ENCODE data around the gene PTPRCAP.
"Not testable (repeated sequence)": the region's sequence is repeated elsewhere in the genome, so short reads cannot be mapped to it uniquely, and the experiment has no call there.

The PTPRCAP gene

DNA sequence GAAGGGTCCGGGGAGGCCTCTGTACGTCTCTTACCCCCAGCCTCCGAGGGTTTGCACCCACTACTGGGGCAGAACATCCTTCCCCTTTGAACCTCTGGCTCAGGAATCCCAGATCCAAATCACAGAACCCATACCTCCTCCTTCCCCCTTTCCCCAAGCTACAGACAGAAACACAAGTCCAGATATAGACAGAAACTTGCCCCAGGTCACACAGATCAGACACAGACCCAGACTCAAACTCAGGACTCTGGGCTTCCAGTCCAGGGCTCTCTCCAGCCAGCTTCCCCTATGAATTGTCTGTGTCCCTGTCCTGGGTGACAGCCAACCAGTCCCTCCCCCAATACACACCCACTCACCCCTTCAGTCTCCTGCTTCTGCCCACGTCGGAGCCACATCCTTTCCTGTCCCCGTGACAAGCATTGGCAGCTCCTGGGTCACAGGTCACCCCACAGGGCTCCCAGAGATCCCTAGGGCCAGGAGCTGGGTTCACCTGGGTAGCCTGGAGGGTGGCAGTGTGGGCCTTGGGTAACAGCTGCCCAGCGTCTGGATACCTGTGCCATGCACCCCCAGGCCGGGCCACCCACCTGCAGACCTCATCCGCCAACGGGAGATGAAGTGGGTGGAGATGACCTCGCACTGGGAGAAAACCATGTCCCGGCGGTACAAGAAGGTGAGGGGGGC is 32.8 kb downstream of the PTPRCAP start:
- peaks cover 6% of the 10 kb centered on the region; the same call in 1 of the 2 replicates for H3K4me1 ChIP-seq (ENCODE audit: insufficient read depth, low read length)
- WGBS: 89% methylated on average over 13 of the region's 13 CpGs
- peaks cover 8% of the 10 kb centered on the region for H3K36me3 ChIP-seq (ENCODE audit: insufficient read depth, low read length)
- no peak overlapping the region for H3K4me3 ChIP-seq (ENCODE audit: low read length)
- no peaks in the 10 kb centered on the region for H3K9me3 ChIP-seq (ENCODE audit: insufficient read depth, low read depth, low read length)
- H3K9ac ChIP-seq (ENCODE audit: low read depth, low read length): no peak overlapping the region
- H3K27me3 ChIP-seq (ENCODE audit: insufficient read depth, low read length): no peaks in the 10 kb centered on the region
- no peak overlapping the region for H3K27ac ChIP-seq (ENCODE audit: low read depth, low read length)

DNA sequence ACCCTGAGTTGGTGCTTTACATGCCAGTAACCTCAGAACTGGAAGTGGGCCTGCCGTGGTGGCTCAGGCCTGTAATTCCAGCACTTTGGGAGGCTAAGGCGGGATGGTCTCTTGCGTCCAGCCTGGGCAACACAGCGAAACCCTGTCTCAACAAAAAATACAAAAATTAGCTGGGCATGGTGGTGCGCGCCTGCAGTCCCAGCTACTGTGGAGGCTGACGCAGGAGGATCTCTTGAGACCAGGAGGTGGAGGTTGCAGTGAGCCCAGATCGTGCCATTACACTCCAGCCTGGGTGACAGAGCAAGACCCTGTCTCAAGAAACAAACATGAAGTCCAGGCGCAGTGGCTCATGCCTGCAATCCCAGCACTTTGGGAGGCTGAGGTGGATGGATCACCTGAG is 34.4 kb downstream of the PTPRCAP start:
- H3K27me3 ChIP-seq (ENCODE audit: insufficient read depth, low read length); H3K9ac ChIP-seq (ENCODE audit: low read depth, low read length); H3K9me3 ChIP-seq (ENCODE audit: insufficient read depth, low read depth, low read length); H3K4me3 ChIP-seq (ENCODE audit: low read length); H3K4me1 ChIP-seq (ENCODE audit: insufficient read depth, low read length); H3K27ac ChIP-seq (ENCODE audit: low read depth, low read length): not testable (repeated sequence)
- 96% methylated on average over 9 of the region's 9 CpGs for WGBS
- H3K36me3 ChIP-seq (ENCODE audit: insufficient read depth, low read length): peaks cover 24% of the 10 kb centered on the region

- H3K9me3 ChIP-seq (ENCODE audit: insufficient read depth, low read depth, low read length); H3K4me1 ChIP-seq (ENCODE audit: insufficient read depth, low read length); H3K9ac ChIP-seq (ENCODE audit: low read depth, low read length); H3K27me3 ChIP-seq (ENCODE audit: insufficient read depth, low read length): not testable (repeated sequence)
- H3K36me3 ChIP-seq (ENCODE audit: insufficient read depth, low read length): peaks cover 32% of the 10 kb centered on the region
- H3K27ac ChIP-seq (ENCODE audit: low read depth, low read length): peak overlapping the region; percentile 56
- peak overlapping the region; percentile 25; the same call in 1 of the 2 replicates for H3K4me3 ChIP-seq (ENCODE audit: low read length)
- 82% methylated on average over 19 of the region's 19 CpGs for WGBS
Observed at GRCh38 chr11:67402192-67402839, 35.2 kb downstream of the PTPRCAP start.

DNA sequence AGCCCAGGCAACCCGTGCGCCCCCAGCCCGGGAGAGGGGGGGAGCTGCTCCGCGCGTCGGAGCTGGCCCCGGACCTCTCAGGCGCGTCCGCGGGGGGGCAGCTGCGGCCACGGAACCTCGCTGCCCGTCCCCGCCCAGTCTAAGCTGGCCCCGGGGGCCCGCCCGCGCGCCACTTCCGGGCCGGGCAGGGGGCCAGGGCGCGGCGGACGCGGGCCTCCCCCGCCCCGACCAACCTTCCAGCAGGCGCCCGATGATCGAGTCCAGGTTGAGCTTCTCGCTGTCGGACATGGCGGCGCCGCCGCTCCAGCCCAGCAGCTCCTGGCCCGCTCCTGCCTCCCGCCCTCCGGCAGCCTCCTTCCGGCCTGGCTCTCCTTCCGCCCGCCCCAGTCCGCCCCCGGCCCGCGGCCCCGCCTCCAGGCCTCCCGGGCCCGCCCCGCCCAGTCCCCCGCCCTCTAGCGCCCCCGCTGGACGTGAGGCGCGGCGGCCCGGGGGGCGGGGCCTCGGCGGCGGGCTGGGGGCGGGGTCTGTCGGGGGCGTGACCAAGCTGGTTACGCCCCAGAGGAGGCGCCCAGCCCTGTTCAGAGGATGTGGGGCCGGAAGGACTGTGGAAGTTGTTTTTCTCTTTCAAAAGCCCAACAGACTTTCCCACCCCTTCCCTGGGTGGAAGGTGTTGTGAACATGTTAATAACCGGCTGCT is 35.8 kb downstream of the PTPRCAP start, which contains the start of gene PPP1CA:
TSS of gene PPP1CA (minus strand) at position 364 of the 697 bp plus-strand sequence. CDS start at position 288, 76 bp downstream.
- WGBS: under 1% methylated on average over 65 of the region's 73 CpGs
- Histone ChIP-seq H3K27ac (ENCODE audit: low read depth, low read length) (peak within 1 kb of the TSS; percentile 92), H3K9ac (ENCODE audit: low read depth, low read length) (peak within 1 kb of the TSS; percentile 89), H3K4me3 (ENCODE audit: low read length) (peak within 1 kb of the TSS; percentile 90), H3K27me3 (ENCODE audit: insufficient read depth, low read length) (no peaks in the 10 kb centered on the region), H3K9me3 (ENCODE audit: insufficient read depth, low read depth, low read length) (no peaks in the 10 kb centered on the region), H3K36me3 (ENCODE audit: insufficient read depth, low read length) (peaks cover 35% of the 10 kb centered on the region), H3K4me1 (ENCODE audit: insufficient read depth, low read length) (0 out of 2 replicates have a peak, but pooled peaks cover 4% of the 10 kb centered on the region)

DNA sequence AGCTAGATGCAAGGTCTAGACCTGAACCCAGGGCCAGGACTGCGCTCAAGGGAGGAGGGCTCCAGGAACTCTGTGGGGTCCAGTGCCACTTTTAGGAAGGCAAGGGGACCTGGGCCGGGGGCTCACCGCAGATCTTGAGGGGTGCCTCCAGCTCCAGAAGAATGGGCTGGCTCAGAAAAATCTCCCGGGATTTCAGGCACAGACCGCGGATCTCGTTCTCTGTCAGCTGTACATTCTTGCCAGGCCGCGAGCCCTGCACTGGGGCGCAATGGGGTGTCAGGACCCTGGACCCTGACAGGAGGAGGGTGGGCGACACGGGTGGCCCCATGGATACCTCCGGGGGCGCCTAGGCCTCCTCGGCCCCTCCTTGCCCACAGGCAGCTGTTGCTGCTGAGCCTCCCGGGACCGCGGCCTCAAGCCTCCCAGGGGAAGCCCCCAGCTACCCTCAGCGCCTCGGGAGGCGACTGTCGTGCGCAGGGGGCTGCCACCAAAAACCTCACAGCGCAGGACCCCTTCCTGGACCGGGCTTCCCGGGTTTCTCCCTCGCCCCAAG is 36.5 kb downstream of the PTPRCAP start:
- 9% methylated on average over 27 of the region's 27 CpGs for WGBS
- Histone ChIP-seq H3K36me3 (ENCODE audit: insufficient read depth, low read length) (peaks cover 37% of the 10 kb centered on the region), H3K27me3 (ENCODE audit: insufficient read depth, low read length) (no peaks in the 10 kb centered on the region)

GRCh38 chr11:67400251-67400941 is 37.1 kb downstream of the PTPRCAP start:
- no peaks in the 10 kb centered on the region for H3K9me3 ChIP-seq (ENCODE audit: insufficient read depth, low read depth, low read length)
- WGBS: 79% methylated on average over 23 of the region's 23 CpGs

More for the DNA sequence above, 36.5 kb downstream of the PTPRCAP start:
- Histone ChIP-seq H3K9ac (ENCODE audit: low read depth, low read length) (peak overlapping the region; percentile 89), H3K4me3 (ENCODE audit: low read length) (peak overlapping the region; percentile 90), H3K27ac (ENCODE audit: low read depth, low read length) (peak overlapping the region; percentile 92; the same call in 1 of the 2 replicates), H3K4me1 (ENCODE audit: insufficient read depth, low read length) (0 out of 2 replicates have a peak, but pooled peaks cover 4% of the 10 kb centered on the region), H3K9me3 (ENCODE audit: insufficient read depth, low read depth, low read length) (no peaks in the 10 kb centered on the region)

GRCh38 chr11:67398661-67399563 is 38.6 kb downstream of the PTPRCAP start:
- H3K9me3 ChIP-seq (ENCODE audit: insufficient read depth, low read depth, low read length): no peaks in the 10 kb centered on the region
- no peak overlapping the region for H3K27ac ChIP-seq (ENCODE audit: low read depth, low read length)
- no peak overlapping the region for H3K9ac ChIP-seq (ENCODE audit: low read depth, low read length)
- no peaks in the 10 kb centered on the region for H3K27me3 ChIP-seq (ENCODE audit: insufficient read depth, low read length)
- H3K36me3 ChIP-seq (ENCODE audit: insufficient read depth, low read length): peaks cover 44% of the 10 kb centered on the region
- WGBS: 94% methylated on average over 31 of the region's 31 CpGs
- H3K4me3 ChIP-seq (ENCODE audit: low read length): no peak overlapping the region
- 0 out of 2 replicates have a peak, but pooled peaks cover 4% of the 10 kb centered on the region for H3K4me1 ChIP-seq (ENCODE audit: insufficient read depth, low read length)

More at GRCh38 chr11:67400251-67400941, 37.1 kb downstream of the PTPRCAP start:
- Histone ChIP-seq H3K4me1 (ENCODE audit: insufficient read depth, low read length) (0 out of 2 replicates have a peak, but pooled peaks cover 4% of the 10 kb centered on the region), H3K27me3 (ENCODE audit: insufficient read depth, low read length) (no peaks in the 10 kb centered on the region), H3K36me3 (ENCODE audit: insufficient read depth, low read length) (peaks cover 40% of the 10 kb centered on the region), H3K27ac (ENCODE audit: low read depth, low read length) (no peak overlapping the region), H3K4me3 (ENCODE audit: low read length) (peak overlapping the region; percentile 90), H3K9ac (ENCODE audit: low read depth, low read length) (peak overlapping the region; percentile 89)

GRCh38 chr11:67397986-67398660 is 39.4 kb downstream of the PTPRCAP start:
- H3K4me1 ChIP-seq (ENCODE audit: insufficient read depth, low read length): 0 out of 2 replicates have a peak, but pooled peaks cover 4% of the 10 kb centered on the region
- no peak overlapping the region for H3K9ac ChIP-seq (ENCODE audit: low read depth, low read length)
- 92% methylated on average over 24 of the region's 24 CpGs for WGBS
- H3K27ac ChIP-seq (ENCODE audit: low read depth, low read length): no peak overlapping the region
- H3K27me3 ChIP-seq (ENCODE audit: insufficient read depth, low read length): no peaks in the 10 kb centered on the region
- peaks cover 44% of the 10 kb centered on the region for H3K36me3 ChIP-seq (ENCODE audit: insufficient read depth, low read length)
- no peak overlapping the region for H3K4me3 ChIP-seq (ENCODE audit: low read length)
- no peaks in the 10 kb centered on the region for H3K9me3 ChIP-seq (ENCODE audit: insufficient read depth, low read depth, low read length)

DNA sequence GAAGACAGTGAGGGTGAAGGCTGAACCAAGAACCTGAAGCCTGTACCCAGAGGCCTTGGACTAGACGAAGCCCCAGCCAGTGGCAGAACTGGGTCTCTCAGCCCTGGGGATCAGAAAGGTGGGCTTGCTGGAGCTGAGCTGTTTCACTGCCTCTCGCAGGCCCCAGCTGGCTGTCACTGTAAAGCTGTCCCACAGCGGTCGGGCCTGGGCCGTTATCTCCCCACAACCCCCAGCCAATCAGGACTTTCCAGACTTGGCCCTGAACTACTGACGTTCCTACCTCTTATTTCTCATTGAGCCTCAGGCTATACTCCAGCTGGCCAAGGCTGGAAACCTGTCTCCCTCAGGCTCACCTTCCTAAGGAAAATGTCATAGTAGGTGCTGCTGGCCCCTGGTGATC is 39.9 kb downstream of the PTPRCAP start:
- H3K4me3 ChIP-seq (ENCODE audit: low read length): no peak overlapping the region
- H3K36me3 ChIP-seq (ENCODE audit: insufficient read depth, low read length): peaks cover 44% of the 10 kb centered on the region
- no peaks in the 10 kb centered on the region for H3K27me3 ChIP-seq (ENCODE audit: insufficient read depth, low read length)
- 84% methylated on average over 6 of the region's 6 CpGs for WGBS
- H3K9me3 ChIP-seq (ENCODE audit: insufficient read depth, low read depth, low read length): no peaks in the 10 kb centered on the region
- H3K9ac ChIP-seq (ENCODE audit: low read depth, low read length): no peak overlapping the region; the same call in 1 of the 2 replicates
- 0 out of 2 replicates have a peak, but pooled peaks cover 4% of the 10 kb centered on the region for H3K4me1 ChIP-seq (ENCODE audit: insufficient read depth, low read length)
- H3K27ac ChIP-seq (ENCODE audit: low read depth, low read length): peak overlapping the region; percentile 49; the same call in 1 of the 2 replicates
